GM12878 (cell line): Measurements from ENCODE around the gene SLC45A3. TPM values are rescaled to one million over a fixed set of nuclear protein-coding genes. Genes with fewer than 3 reads are reported as not detected.
A peak's percentile ranks its signal among the peaks of the same experiment; 100 is the strongest.

Source experiments
- BCL11A ChIP-seq: IDR thresholded peaks from 2 replicates; pipeline ENCODE4 v1.6.1; 2011; ENCODE audit warnings: low read depth, low read length
- CBX3 ChIP-seq: fragments of 200-600 bp; sonication (generic); IDR thresholded peaks from 2 replicates; pipeline ENCODE4 v1.6.1; 2016; ENCODE audit warnings: low read depth, borderline replicate concordance
- CHD1 ChIP-seq: IDR thresholded peaks from 2 replicates; pipeline ENCODE4 v1.6.1; 2012; ENCODE audit warnings: low read depth, low read length, improper control_type of control experiment
- IKZF2 ChIP-seq, 2 experiments: fragments of 450-650 bp; IDR thresholded peaks; 2 replicates each; pipeline ENCODE4 v1.6.1; 2017; ENCODE audit warnings: mild to moderate bottlenecking in 2 of 2, moderate library complexity in 2 of 2
- KDM1A ChIP-seq: fragments of 200-600 bp; sonication (generic); IDR thresholded peaks from 2 replicates; pipeline ENCODE4 v1.6.1; 2016; ENCODE audit warnings: borderline replicate concordance
- MEF2A ChIP-seq: IDR thresholded peaks from 2 replicates; pipeline ENCODE4 v1.6.1; 2011; ENCODE audit warnings: low read depth, mild to moderate bottlenecking, low read length, moderate library complexity; ENCODE audit not compliant: insufficient read depth
- MTA2 ChIP-seq: fragments of 450-650 bp; IDR thresholded peaks from 2 replicates; pipeline ENCODE4 v1.6.1; 2016; ENCODE audit warnings: low read depth, mild to moderate bottlenecking, moderate library complexity
- NBN ChIP-seq: fragments of 450-650 bp; IDR thresholded peaks from 2 replicates; pipeline ENCODE4 v1.6.1; 2016
- NR2F1 ChIP-seq: fragments of 450-650 bp; conservative IDR thresholded peaks from 2 replicates; pipeline ENCODE4 v1.6.1; 2017; ENCODE audit warnings: mild to moderate bottlenecking
- PAX8 ChIP-seq: fragments of 450-650 bp; IDR thresholded peaks from 2 replicates; pipeline ENCODE4 v1.6.1; 2017; ENCODE audit warnings: mild to moderate bottlenecking, moderate library complexity
- POLR2AphosphoS2 ChIP-seq: IDR thresholded peaks from 2 replicates; pipeline ENCODE4 v1.6.1; 2011; ENCODE audit warnings: low read depth, mild to moderate bottlenecking, low read length, improper control_type of control experiment, moderate library complexity
- SMARCA5 ChIP-seq: fragments of 450-650 bp; IDR thresholded peaks from 2 replicates; pipeline ENCODE4 v1.6.1; 2017; ENCODE audit warnings: mild to moderate bottlenecking
- STAT3 ChIP-seq: IDR thresholded peaks from 2 replicates; pipeline ENCODE4 v1.6.1; 2011; ENCODE audit warnings: low read depth, low read length, improper control_type of control experiment
- SUZ12 ChIP-seq: fragments of 200-600 bp; sonication (generic); IDR thresholded peaks from one replicate; pipeline ENCODE4 v1.6.1; 2018; ENCODE audit warnings: antibody characterized with exemption, mild to moderate bottlenecking; ENCODE audit not compliant: unreplicated experiment
- TAF1 ChIP-seq: IDR thresholded peaks from 2 replicates; pipeline ENCODE4 v1.6.1; 2011; ENCODE audit warnings: mild to moderate bottlenecking, low read depth, low read length, borderline replicate concordance
- ZNF274 ChIP-seq: IDR thresholded peaks from one replicate; pipeline ENCODE4 v1.8.0; 2011; ENCODE audit not compliant: insufficient read length, insufficient read depth
- polyA plus RNA-seq, 11 experiments: library from polyadenylated mRNA; depleted of rRNA in 4 of 11; unstranded in 6 of 11; stranded (reverse) in 5 of 11; fragments of >200 nt; fragmentation: Nextera tagmentation in 4 of 11; fragmentation: Illumina TruSeq in 1 of 11; extraction: Ambion mirVana in 4 of 11; extraction: Trizol in 1 of 11; gene quantifications; 1 replicate in 1 of 11; 2 replicates in 10 of 11; pipeline versions ENCODE4 v1.2.1 to v1.2.3, GENCODE V29; 2011 to 2016; ENCODE audit warnings: inconsistent platforms in 2 of 11, missing spikeins in 2 of 11, low read depth in 1 of 11
- total RNA-seq, 4 experiments: library from RNA; depleted of rRNA in 3 of 4; stranded (reverse); fragments of >200 nt in 3 of 4; fragmentation: Illumina TruSeq in 1 of 4; extraction: Trizol in 1 of 4; gene quantifications; 2 replicates each; pipeline versions ENCODE4 v1.2.1 to v1.2.3, GENCODE V29; 2013 to 2021
- TF ChIP-seq, protein P1 (sequence below): fragments of 450-650 bp; IDR thresholded peaks from 2 replicates; pipeline ENCODE4 v1.6.1; 2018; ENCODE audit warnings: mild to moderate bottlenecking, low read depth, moderate library complexity; ENCODE audit not compliant: partially characterized antibody
- TF ChIP-seq, protein P2 (sequence below): fragments of 450-650 bp; formaldehyde crosslinking; IDR thresholded peaks from 2 replicates; pipeline ENCODE4 v1.5.0; 2022; ENCODE audit warnings: mild to moderate bottlenecking, missing genetic modification characterization
- TF ChIP-seq, protein P3 (sequence below): fragments of 450-650 bp; formaldehyde crosslinking; IDR thresholded peaks from 2 replicates; pipeline ENCODE4 v1.4.0; 2020; ENCODE audit warnings: mild to moderate bottlenecking, moderate library complexity
- TF ChIP-seq, protein P4 (sequence below): fragments of 450-650 bp; IDR thresholded peaks from 2 replicates; pipeline ENCODE4 v1.6.1; 2014; ENCODE audit warnings: mild to moderate bottlenecking

Gene SLC45A3
- total and polyA plus RNA-seq, 10 of the 15 experiments (the other 5 are each of a cell fraction or from before 2014, with no cell fraction given): 0.26 to 10.3 (median 4.1) TPM

DNA sequence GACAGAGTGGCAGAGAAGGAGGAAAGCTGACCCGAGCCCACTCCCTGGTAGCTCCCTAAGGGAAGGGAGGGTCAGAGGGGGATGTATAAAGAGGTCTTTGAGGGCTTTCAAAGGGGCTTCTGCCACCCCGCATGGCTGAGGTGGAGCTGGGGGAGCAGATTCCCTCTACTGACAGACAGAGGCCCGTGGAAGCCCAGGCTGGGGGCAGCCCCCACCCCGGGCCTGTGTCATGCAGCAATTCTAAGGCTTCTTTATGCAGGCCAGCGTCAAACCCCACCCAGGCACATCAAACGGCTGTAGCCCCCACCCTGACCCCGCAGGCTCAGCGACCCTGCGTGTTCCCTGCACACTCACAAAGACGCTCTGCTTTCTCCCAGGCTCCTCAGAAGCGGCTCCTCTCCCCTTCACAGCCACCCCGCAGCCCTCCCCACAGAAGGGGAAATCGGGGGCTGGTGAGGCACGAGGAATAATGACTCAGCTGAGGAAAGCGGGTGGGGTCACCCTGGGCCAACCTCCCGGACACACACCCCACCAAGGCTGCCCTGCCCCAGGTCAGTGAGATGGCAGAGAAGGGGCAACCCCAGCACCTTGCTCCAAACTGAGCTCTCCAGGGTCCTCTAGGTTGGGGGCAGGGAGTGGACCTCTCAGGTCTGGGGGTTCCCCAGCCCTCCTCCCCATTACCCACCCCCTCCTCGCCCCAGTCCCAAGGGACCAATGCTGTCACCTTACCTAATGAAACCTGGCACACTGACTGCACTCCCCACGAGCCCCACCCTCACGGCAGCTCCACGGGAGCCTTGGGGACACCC is 10.8 kb downstream of the SLC45A3 start (continued):
- TF ChIP-seq, protein P1, sequence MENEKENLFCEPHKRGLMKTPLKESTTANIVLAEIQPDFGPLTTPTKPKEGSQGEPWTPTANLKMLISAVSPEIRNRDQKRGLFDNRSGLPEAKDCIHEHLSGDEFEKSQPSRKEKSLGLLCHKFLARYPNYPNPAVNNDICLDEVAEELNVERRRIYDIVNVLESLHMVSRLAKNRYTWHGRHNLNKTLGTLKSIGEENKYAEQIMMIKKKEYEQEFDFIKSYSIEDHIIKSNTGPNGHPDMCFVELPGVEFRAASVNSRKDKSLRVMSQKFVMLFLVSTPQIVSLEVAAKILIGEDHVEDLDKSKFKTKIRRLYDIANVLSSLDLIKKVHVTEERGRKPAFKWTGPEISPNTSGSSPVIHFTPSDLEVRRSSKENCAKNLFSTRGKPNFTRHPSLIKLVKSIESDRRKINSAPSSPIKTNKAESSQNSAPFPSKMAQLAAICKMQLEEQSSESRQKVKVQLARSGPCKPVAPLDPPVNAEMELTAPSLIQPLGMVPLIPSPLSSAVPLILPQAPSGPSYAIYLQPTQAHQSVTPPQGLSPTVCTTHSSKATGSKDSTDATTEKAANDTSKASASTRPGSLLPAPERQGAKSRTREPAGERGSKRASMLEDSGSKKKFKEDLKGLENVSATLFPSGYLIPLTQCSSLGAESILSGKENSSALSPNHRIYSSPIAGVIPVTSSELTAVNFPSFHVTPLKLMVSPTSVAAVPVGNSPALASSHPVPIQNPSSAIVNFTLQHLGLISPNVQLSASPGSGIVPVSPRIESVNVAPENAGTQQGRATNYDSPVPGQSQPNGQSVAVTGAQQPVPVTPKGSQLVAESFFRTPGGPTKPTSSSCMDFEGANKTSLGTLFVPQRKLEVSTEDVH: no peak
- TF ChIP-seq PAX8 (no peak), IKZF2 (IDR thresholded peaks at IDR 0.05) (peak in 1 of 2 experiments; percentile 52; a peak in 2 of 4 replicates), CBX3 (no peak), NBN (0 out of 2 replicates have a peak, but pooled peaks have one; percentile 44), STAT3 (no peak), SMARCA5 (no peak), SUZ12 (no peak), MTA2 (peak; percentile 74; the same call in 1 of the 2 replicates), NR2F1 (peak; percentile 88), TAF1 (no peak), KDM1A (no peak), ZNF274 (no peak), MEF2A (no peak), POLR2AphosphoS2 (no peak; the same call in 1 of the 2 replicates), BCL11A (peak; percentile 16; the same call in 1 of the 2 replicates), CHD1 (no peak)
- TF ChIP-seq, protein P2, sequence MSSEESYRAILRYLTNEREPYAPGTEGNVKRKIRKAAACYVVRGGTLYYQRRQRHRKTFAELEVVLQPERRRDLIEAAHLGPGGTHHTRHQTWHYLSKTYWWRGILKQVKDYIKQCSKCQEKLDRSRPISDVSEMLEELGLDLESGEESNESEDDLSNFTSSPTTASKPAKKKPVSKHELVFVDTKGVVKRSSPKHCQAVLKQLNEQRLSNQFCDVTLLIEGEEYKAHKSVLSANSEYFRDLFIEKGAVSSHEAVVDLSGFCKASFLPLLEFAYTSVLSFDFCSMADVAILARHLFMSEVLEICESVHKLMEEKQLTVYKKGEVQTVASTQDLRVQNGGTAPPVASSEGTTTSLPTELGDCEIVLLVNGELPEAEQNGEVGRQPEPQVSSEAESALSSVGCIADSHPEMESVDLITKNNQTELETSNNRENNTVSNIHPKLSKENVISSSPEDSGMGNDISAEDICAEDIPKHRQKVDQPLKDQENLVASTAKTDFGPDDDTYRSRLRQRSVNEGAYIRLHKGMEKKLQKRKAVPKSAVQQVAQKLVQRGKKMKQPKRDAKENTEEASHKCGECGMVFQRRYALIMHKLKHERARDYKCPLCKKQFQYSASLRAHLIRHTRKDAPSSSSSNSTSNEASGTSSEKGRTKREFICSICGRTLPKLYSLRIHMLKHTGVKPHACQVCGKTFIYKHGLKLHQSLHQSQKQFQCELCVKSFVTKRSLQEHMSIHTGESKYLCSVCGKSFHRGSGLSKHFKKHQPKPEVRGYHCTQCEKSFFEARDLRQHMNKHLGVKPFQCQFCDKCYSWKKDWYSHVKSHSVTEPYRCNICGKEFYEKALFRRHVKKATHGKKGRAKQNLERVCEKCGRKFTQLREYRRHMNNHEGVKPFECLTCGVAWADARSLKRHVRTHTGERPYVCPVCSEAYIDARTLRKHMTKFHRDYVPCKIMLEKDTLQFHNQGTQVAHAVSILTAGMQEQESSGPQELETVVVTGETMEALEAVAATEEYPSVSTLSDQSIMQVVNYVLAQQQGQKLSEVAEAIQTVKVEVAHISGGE (CRISPR knock-in tag): no peak
- TF ChIP-seq, protein P3, sequence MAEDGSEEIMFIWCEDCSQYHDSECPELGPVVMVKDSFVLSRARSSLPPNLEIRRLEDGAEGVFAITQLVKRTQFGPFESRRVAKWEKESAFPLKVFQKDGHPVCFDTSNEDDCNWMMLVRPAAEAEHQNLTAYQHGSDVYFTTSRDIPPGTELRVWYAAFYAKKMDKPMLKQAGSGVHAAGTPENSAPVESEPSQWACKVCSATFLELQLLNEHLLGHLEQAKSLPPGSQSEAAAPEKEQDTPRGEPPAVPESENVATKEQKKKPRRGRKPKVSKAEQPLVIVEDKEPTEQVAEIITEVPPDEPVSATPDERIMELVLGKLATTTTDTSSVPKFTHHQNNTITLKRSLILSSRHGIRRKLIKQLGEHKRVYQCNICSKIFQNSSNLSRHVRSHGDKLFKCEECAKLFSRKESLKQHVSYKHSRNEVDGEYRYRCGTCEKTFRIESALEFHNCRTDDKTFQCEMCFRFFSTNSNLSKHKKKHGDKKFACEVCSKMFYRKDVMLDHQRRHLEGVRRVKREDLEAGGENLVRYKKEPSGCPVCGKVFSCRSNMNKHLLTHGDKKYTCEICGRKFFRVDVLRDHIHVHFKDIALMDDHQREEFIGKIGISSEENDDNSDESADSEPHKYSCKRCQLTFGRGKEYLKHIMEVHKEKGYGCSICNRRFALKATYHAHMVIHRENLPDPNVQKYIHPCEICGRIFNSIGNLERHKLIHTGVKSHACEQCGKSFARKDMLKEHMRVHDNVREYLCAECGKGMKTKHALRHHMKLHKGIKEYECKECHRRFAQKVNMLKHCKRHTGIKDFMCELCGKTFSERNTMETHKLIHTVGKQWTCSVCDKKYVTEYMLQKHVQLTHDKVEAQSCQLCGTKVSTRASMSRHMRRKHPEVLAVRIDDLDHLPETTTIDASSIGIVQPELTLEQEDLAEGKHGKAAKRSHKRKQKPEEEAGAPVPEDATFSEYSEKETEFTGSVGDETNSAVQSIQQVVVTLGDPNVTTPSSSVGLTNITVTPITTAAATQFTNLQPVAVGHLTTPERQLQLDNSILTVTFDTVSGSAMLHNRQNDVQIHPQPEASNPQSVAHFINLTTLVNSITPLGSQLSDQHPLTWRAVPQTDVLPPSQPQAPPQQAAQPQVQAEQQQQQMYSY: no peak
- TF ChIP-seq, protein P4, sequence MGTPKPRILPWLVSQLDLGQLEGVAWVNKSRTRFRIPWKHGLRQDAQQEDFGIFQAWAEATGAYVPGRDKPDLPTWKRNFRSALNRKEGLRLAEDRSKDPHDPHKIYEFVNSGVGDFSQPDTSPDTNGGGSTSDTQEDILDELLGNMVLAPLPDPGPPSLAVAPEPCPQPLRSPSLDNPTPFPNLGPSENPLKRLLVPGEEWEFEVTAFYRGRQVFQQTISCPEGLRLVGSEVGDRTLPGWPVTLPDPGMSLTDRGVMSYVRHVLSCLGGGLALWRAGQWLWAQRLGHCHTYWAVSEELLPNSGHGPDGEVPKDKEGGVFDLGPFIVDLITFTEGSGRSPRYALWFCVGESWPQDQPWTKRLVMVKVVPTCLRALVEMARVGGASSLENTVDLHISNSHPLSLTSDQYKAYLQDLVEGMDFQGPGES: no peak
